ENCODE data around the gene GSK3B. TPM values are rescaled to one million over a fixed set of nuclear protein-coding genes. Genes with fewer than 3 reads are reported as not detected.

The GSK3B gene
- 52.0 and 56.6 TPM in 2 replicates for total RNA-seq (2021)
- Bru-seq, nascent RNA = percentile 93 among the genes with signal in this experiment
- BruChase-seq, experiment 1, labeled RNA remaining after a 2-hour chase = percentile 84 among the genes with signal in this experiment
- percentile 82 among the genes with signal in this experiment for BruChase-seq, experiment 2, labeled RNA remaining after a 6-hour chase
- long read RNA-seq, full-length matches to known transcripts = 54 of 78 reads
- long read RNA-seq, partial matches to known transcripts = 7 of 78 reads
- long read RNA-seq, other reads (novel, unspliced or antisense) = 17 of 78 reads

GRCh38 chr3:120093911-120094775 lies at the start of gene GSK3B:
GSK3B (minus strand) TSS chr3:120094447; CDS start chr3:120093434, 1,013 bp downstream.
- BruUV-seq (replicated peaks) = no TSS peak
- no peak for TF ChIP-seq CTCF (conservative IDR thresholded peaks at IDR 0.05; ENCODE audit: low read depth, low read length)
- no peak for TF ChIP-seq EZH2 (IDR thresholded peaks at IDR 0.05; ENCODE audit: borderline replicate concordance, low read depth, low read length, poor library complexity, severe bottlenecking)

GRCh38 chr3:120143676-120144075 lies 49.4 kb upstream of the GSK3B start:
- BruUV-seq (replicated peaks) = no TSS peak
- Histone ChIP-seq H3K9me3 (ENCODE audit: low read depth, low read length, poor library complexity, severe bottlenecking) (no peaks in the 10 kb centered on the region), H3K27ac (ENCODE audit: low read depth, low read length, poor library complexity, severe bottlenecking) (no peak overlapping the region), H3K27me3 (replicated peaks; ENCODE audit: insufficient read depth, low read depth, low read length, poor library complexity) (no peaks in the 10 kb centered on the region), H3K4me3 (ENCODE audit: low read depth, low read length, poor library complexity, severe bottlenecking) (no peak overlapping the region), H3K36me3 (ENCODE audit: insufficient read depth, low read length, poor library complexity, severe bottlenecking) (no peaks in the 10 kb centered on the region), H3K4me1 (ENCODE audit: insufficient read depth, low read length, poor library complexity, severe bottlenecking) (no peaks in the 10 kb centered on the region)
- POLR2A ChIA-PET (ENCODE audit: low non-redundant PET) = no interaction called here
- intact Hi-C loops (cut with micrococcal nuclease; ENCODE audit: unreplicated experiment) = no loop called here
- CTCF ChIA-PET = no interaction called here
- DNase-seq (ENCODE audit: low spot score) = no peak
- TF ChIP-seq CTCF (conservative IDR thresholded peaks at IDR 0.05; ENCODE audit: low read depth, low read length) = no peak
- no peak for TF ChIP-seq EZH2 (IDR thresholded peaks at IDR 0.05; ENCODE audit: borderline replicate concordance, low read depth, low read length, poor library complexity, severe bottlenecking)

More at GRCh38 chr3:120093911-120094775, at the start of gene GSK3B:
- Histone ChIP-seq H3K27me3 (replicated peaks; ENCODE audit: insufficient read depth, low read depth, low read length, poor library complexity) (no peaks in the 10 kb centered on the region), H3K36me3 (ENCODE audit: insufficient read depth, low read length, poor library complexity, severe bottlenecking) (peaks cover 10% of the 10 kb centered on the region), H3K4me1 (ENCODE audit: insufficient read depth, low read length, poor library complexity, severe bottlenecking) (peaks cover 14% of the 10 kb centered on the region), H3K9me3 (ENCODE audit: low read depth, low read length, poor library complexity, severe bottlenecking) (no peaks in the 10 kb centered on the region), H3K4me3 (ENCODE audit: low read depth, low read length, poor library complexity, severe bottlenecking) (peak within 1 kb of the TSS; percentile 81), H3K27ac (ENCODE audit: low read depth, low read length, poor library complexity, severe bottlenecking) (peak within 1 kb of the TSS; percentile 99)
- DNase-seq (ENCODE audit: low spot score) = peak; percentile 92
- intact Hi-C loops (cut with micrococcal nuclease; ENCODE audit: unreplicated experiment) = loop anchor here (5.0 to 10.0 kb wide), 2 partner anchors 202 to 419 kb away; partner anchors contain the start of gene COX17
- ChIA-PET POLR2A (ENCODE audit: low non-redundant PET) (interaction anchor here (0.6 to 0.8 kb wide), 4 partner anchors 355 to 1168 kb away, joined by 3 to 5 read pairs (median 4); partner anchors contain the start of gene NDUFB4), CTCF (interaction anchor here (1.2 to 1.9 kb wide), 2 partner anchors 202 to 323 kb away, joined by 3 to 5 read pairs; no protein-coding TSS in a partner anchor)

- CTCF ChIA-PET = no interaction called here
- H3K27me3 ChIP-seq (replicated peaks; ENCODE audit: insufficient read depth, low read depth, low read length, poor library complexity) = no peaks in the 10 kb centered on the region
- TF ChIP-seq EZH2 (IDR thresholded peaks at IDR 0.05; ENCODE audit: borderline replicate concordance, low read depth, low read length, poor library complexity, severe bottlenecking) (no peak), CTCF (conservative IDR thresholded peaks at IDR 0.05; ENCODE audit: low read depth, low read length) (no peak)
- intact Hi-C loops (cut with micrococcal nuclease; ENCODE audit: unreplicated experiment) = no loop called here
- no peak for DNase-seq (ENCODE audit: low spot score)
- no peak overlapping the region for H3K27ac ChIP-seq (ENCODE audit: low read depth, low read length, poor library complexity, severe bottlenecking)
- POLR2A ChIA-PET (ENCODE audit: low non-redundant PET) = no interaction called here
- no peaks in the 10 kb centered on the region for H3K36me3 ChIP-seq (ENCODE audit: insufficient read depth, low read length, poor library complexity, severe bottlenecking)
- no peak overlapping the region for H3K4me3 ChIP-seq (ENCODE audit: low read depth, low read length, poor library complexity, severe bottlenecking)
- BruUV-seq (replicated peaks) = no TSS peak
- no peaks in the 10 kb centered on the region for H3K4me1 ChIP-seq (ENCODE audit: insufficient read depth, low read length, poor library complexity, severe bottlenecking)
- H3K9me3 ChIP-seq (ENCODE audit: low read depth, low read length, poor library complexity, severe bottlenecking) = no peaks in the 10 kb centered on the region
Measured at GRCh38 chr3:120142236-120142635, 48.0 kb upstream of the GSK3B start.
